Neural cell (in vitro differentiated cells): ENCODE measurements around the gene OTOG. TPM values are rescaled to one million over a fixed set of nuclear protein-coding genes. Genes with fewer than 3 reads are reported as not detected.

Source experiments
- H2AFZ ChIP-seq: fragments of 200-600, 300-800 bp; sonication (generic), shearing (Covaris generic); 2 replicates; pipeline ENCODE4 v1.6.0; 2014; ENCODE audit warnings: low read depth, mild to moderate bottlenecking, antibody characterized with exemption, low read length, moderate library complexity
- H3F3A ChIP-seq: fragments of 200-600 bp; shearing (Covaris generic); 2 replicates; pipeline ENCODE4 v1.6.1; 2016; ENCODE audit warnings: mild to moderate bottlenecking, moderate library complexity, mixed read lengths, antibody characterized with exemption, low read length; ENCODE audit not compliant: insufficient read depth, poor library complexity, severe bottlenecking
- H3K27ac ChIP-seq: fragments of 200-600, 300-800 bp; sonication (generic), shearing (Covaris generic); 2 replicates; pipeline ENCODE4 v1.5.1; 2014; ENCODE audit warnings: mild to moderate bottlenecking, low read length, moderate library complexity
- H3K27me3 ChIP-seq: fragments of 300-800, 200-600 bp; sonication (generic), shearing (Covaris generic); 2 replicates; pipeline ENCODE4 v1.6.0; 2014; ENCODE audit warnings: mild to moderate bottlenecking, low read depth, low read length, moderate library complexity; ENCODE audit not compliant: insufficient read depth
- H3K36me3 ChIP-seq: fragments of 300-800, 200-600 bp; sonication (generic), shearing (Covaris generic); 2 replicates; pipeline ENCODE4 v1.5.1; 2014; ENCODE audit warnings: mild to moderate bottlenecking, antibody characterized with exemption, low read length, moderate library complexity; ENCODE audit not compliant: insufficient read depth
- H3K4me2 ChIP-seq: fragments of 300-800, 200-600 bp; sonication (generic), shearing (Covaris generic); 2 replicates; pipeline ENCODE4 v1.6.0; 2014; ENCODE audit warnings: mild to moderate bottlenecking, low read length
- H3K4me3 ChIP-seq: fragments of 300-800, 200-600 bp; sonication (generic), shearing (Covaris generic); 2 replicates; pipeline ENCODE4 v1.5.1; 2014; ENCODE audit warnings: mild to moderate bottlenecking, low read length, moderate library complexity
- H3K79me2 ChIP-seq: fragments of 200-600 bp; shearing (Covaris generic); replicated peaks from 2 replicates; pipeline ENCODE4 v1.6.0; 2014; ENCODE audit warnings: mild to moderate bottlenecking, low read length, moderate library complexity; ENCODE audit not compliant: insufficient read depth
- H3K9ac ChIP-seq: fragments of 300-800, 200-600 bp; sonication (generic), shearing (Covaris generic); 2 replicates; pipeline ENCODE4 v1.6.1; 2016; ENCODE audit warnings: mild to moderate bottlenecking, low read length, mixed read lengths
- H3K9me2 ChIP-seq: fragments of 200-600 bp; shearing (Covaris generic); 2 replicates; pipeline ENCODE4 v1.6.1; 2016; ENCODE audit warnings: mild to moderate bottlenecking, low read length, mixed read lengths; ENCODE audit not compliant: insufficient read depth
- H3K9me3 ChIP-seq: fragments of 200-600, 300-800 bp; sonication (generic), shearing (Covaris generic); 2 replicates; pipeline ENCODE4 v1.6.1; 2016; ENCODE audit warnings: mild to moderate bottlenecking, mixed run types, low read length, moderate library complexity, mixed read lengths
- H4K20me1 ChIP-seq: fragments of 200-600 bp; shearing (Covaris generic); 2 replicates; pipeline ENCODE4 v1.6.1; 2016; ENCODE audit warnings: mild to moderate bottlenecking, mixed run types; ENCODE audit not compliant: insufficient read depth
- EP300 ChIP-seq: fragments of 450-650 bp; conservative IDR thresholded peaks from 2 replicates; pipeline ENCODE4 v1.6.1; 2014; ENCODE audit warnings: antibody characterized with exemption, mild to moderate bottlenecking, moderate library complexity; ENCODE audit not compliant: poor library complexity, severe bottlenecking
- EZH2 ChIP-seq: fragments of 200-600, 300-800 bp; shearing (Covaris generic), sonication (generic); IDR thresholded peaks from 2 replicates; pipeline ENCODE4 v1.6.1; 2014; ENCODE audit warnings: antibody characterized with exemption, low read length, borderline replicate concordance, mild to moderate bottlenecking; ENCODE audit not compliant: insufficient read depth, poor library complexity, severe bottlenecking
- MXI1 ChIP-seq: fragments of 450-650 bp; conservative IDR thresholded peaks from 2 replicates; pipeline ENCODE4 v1.6.1; 2014; ENCODE audit warnings: antibody characterized with exemption, mild to moderate bottlenecking; ENCODE audit not compliant: poor library complexity, severe bottlenecking
- POLR2AphosphoS5 ChIP-seq: IDR thresholded peaks from 2 replicates; pipeline ENCODE4 v1.6.1; 2012
- RAD21 ChIP-seq: fragments of 450-650 bp; conservative IDR thresholded peaks from 2 replicates; pipeline ENCODE4 v1.6.1; 2014; ENCODE audit warnings: antibody characterized with exemption, mild to moderate bottlenecking, moderate library complexity
- SMC3 ChIP-seq: fragments of 450-650 bp; conservative IDR thresholded peaks from 2 replicates; pipeline ENCODE4 v1.6.1; 2014; ENCODE audit warnings: antibody characterized with exemption, mild to moderate bottlenecking, moderate library complexity; ENCODE audit not compliant: poor library complexity
- TAF1 ChIP-seq: IDR thresholded peaks from 2 replicates; pipeline ENCODE4 v1.6.1; 2012; ENCODE audit warnings: low read depth
- polyA plus RNA-seq: library from polyadenylated mRNA; depleted of rRNA; stranded (reverse); fragments of >200 nt; gene quantifications from 2 replicates; pipeline ENCODE4 v1.2.3, GENCODE V29; 2014
- TF ChIP-seq, protein P1 (sequence below): fragments of 450-650 bp; IDR thresholded peaks from 2 replicates; pipeline ENCODE4 v1.5.1; 2014; ENCODE audit warnings: antibody characterized with exemption, mild to moderate bottlenecking, moderate library complexity; ENCODE audit not compliant: poor library complexity, severe bottlenecking
- TF ChIP-seq, protein P2 (sequence below): IDR thresholded peaks from 2 replicates; pipeline ENCODE4 v1.6.1; 2012; ENCODE audit warnings: borderline replicate concordance

Gene OTOG
- polyA plus RNA-seq, 1 donor from 2014 or later, result not detected

DNA sequence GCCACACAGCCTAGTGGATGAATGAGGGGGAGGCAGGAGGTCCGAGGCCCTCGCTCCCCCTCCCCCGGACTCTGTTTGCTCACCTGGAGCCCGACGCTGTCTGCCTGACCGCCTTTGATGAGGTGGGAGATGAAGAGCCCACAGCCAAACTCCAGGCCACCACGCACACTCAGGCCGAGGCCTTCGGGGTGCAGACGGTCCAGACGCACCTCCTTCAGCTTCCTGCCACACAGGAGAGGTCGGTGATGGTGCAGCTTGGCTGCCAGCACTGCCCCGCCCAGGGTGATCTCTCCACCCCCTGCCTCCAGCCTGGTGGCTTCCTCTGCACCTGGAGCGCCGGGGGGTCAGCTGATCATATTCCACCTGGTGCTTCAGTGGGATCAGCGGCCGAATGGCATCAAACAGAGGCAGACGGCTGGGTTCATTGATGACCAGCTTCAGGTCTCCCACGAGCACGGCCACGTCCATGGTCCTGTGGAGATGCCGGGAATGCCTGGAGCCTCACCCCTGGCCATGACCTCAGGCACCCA is 15.9 kb upstream of the OTOG start:
- H2AFZ ChIP-seq, result no peak overlapping the region
- no peaks in the 10 kb centered on the region for H3K9me2 ChIP-seq
- no peaks in the 10 kb centered on the region for H3K9me3 ChIP-seq
- H3F3A ChIP-seq, result no peaks in the 10 kb centered on the region
- H3K27ac ChIP-seq, result no peak overlapping the region
- TF ChIP-seq TAF1, result no peak
- TF ChIP-seq, protein P1, sequence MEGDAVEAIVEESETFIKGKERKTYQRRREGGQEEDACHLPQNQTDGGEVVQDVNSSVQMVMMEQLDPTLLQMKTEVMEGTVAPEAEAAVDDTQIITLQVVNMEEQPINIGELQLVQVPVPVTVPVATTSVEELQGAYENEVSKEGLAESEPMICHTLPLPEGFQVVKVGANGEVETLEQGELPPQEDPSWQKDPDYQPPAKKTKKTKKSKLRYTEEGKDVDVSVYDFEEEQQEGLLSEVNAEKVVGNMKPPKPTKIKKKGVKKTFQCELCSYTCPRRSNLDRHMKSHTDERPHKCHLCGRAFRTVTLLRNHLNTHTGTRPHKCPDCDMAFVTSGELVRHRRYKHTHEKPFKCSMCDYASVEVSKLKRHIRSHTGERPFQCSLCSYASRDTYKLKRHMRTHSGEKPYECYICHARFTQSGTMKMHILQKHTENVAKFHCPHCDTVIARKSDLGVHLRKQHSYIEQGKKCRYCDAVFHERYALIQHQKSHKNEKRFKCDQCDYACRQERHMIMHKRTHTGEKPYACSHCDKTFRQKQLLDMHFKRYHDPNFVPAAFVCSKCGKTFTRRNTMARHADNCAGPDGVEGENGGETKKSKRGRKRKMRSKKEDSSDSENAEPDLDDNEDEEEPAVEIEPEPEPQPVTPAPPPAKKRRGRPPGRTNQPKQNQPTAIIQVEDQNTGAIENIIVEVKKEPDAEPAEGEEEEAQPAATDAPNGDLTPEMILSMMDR, result no peak
- no peak for TF ChIP-seq SMC3
- TF ChIP-seq, protein P2, sequence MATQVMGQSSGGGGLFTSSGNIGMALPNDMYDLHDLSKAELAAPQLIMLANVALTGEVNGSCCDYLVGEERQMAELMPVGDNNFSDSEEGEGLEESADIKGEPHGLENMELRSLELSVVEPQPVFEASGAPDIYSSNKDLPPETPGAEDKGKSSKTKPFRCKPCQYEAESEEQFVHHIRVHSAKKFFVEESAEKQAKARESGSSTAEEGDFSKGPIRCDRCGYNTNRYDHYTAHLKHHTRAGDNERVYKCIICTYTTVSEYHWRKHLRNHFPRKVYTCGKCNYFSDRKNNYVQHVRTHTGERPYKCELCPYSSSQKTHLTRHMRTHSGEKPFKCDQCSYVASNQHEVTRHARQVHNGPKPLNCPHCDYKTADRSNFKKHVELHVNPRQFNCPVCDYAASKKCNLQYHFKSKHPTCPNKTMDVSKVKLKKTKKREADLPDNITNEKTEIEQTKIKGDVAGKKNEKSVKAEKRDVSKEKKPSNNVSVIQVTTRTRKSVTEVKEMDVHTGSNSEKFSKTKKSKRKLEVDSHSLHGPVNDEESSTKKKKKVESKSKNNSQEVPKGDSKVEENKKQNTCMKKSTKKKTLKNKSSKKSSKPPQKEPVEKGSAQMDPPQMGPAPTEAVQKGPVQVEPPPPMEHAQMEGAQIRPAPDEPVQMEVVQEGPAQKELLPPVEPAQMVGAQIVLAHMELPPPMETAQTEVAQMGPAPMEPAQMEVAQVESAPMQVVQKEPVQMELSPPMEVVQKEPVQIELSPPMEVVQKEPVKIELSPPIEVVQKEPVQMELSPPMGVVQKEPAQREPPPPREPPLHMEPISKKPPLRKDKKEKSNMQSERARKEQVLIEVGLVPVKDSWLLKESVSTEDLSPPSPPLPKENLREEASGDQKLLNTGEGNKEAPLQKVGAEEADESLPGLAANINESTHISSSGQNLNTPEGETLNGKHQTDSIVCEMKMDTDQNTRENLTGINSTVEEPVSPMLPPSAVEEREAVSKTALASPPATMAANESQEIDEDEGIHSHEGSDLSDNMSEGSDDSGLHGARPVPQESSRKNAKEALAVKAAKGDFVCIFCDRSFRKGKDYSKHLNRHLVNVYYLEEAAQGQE, result no peak
- no peak for TF ChIP-seq POLR2AphosphoS5
- no peak for TF ChIP-seq RAD21
- no peak for TF ChIP-seq EZH2
- TF ChIP-seq EP300, result no peak
- no peak for TF ChIP-seq MXI1
- H3K4me2 ChIP-seq, result no peak overlapping the region
- no peak overlapping the region for H3K4me3 ChIP-seq
- H3K27me3 ChIP-seq, result no peaks in the 10 kb centered on the region
- no peaks in the 10 kb centered on the region for H3K79me2 ChIP-seq
- no peak overlapping the region for H3K9ac ChIP-seq
- H3K36me3 ChIP-seq, result no peaks in the 10 kb centered on the region
- H4K20me1 ChIP-seq, result no peaks in the 10 kb centered on the region

DNA sequence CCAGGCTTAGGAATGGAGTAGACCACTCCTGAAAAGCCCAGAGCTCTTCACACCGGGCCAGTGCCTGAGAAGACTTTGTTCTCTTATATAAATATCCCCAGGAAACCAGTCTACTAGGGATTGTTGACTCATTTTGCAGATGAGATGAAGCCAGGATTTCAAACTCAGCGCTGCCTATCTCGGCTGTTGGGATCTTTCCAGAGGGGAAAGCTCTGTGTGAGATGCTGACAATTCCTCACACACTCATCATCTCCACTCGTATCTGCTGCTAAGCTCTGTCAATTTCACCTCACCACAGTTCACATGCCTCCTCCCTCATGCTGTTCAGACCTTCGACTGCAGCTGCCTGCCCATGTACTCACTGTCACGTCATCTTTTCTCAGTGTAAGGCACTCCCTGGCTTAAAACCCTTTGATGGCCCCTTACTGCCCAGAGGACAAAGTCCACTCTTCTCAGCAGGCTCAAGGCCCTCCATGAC is 15.4 kb upstream of the OTOG start:
- no peaks in the 10 kb centered on the region for H3K27me3 ChIP-seq
- no peak overlapping the region for H3K4me2 ChIP-seq
- H3K79me2 ChIP-seq, result no peaks in the 10 kb centered on the region
- H3K36me3 ChIP-seq, result no peaks in the 10 kb centered on the region
- no peak overlapping the region for H3K9ac ChIP-seq
- no peak overlapping the region for H3K27ac ChIP-seq
- no peak overlapping the region for H3K4me3 ChIP-seq
- TF ChIP-seq EP300 (no peak), EZH2 (no peak), SMC3 (no peak), POLR2AphosphoS5 (no peak), RAD21 (no peak), MXI1 (no peak), TAF1 (no peak)
- TF ChIP-seq, protein P1, result no peak
- TF ChIP-seq, protein P2, result no peak
- no peaks in the 10 kb centered on the region for H3F3A ChIP-seq
- no peaks in the 10 kb centered on the region for H3K9me2 ChIP-seq
- no peaks in the 10 kb centered on the region for H4K20me1 ChIP-seq
- no peaks in the 10 kb centered on the region for H3K9me3 ChIP-seq
- no peak overlapping the region for H2AFZ ChIP-seq
